T-helper 1 cell treated with Interleukin-12 subunit alpha and Interleukin-12 subunit beta and Interleukin-4 antibody, amounts not matched to agents 30 μg/mL and 1 μg/mL, for 36 hours (primary cell): ENCODE results near the gene SLC20A1.
A peak's percentile ranks its signal among the peaks of the same experiment; 100 is the strongest.
"Not testable (repeated sequence)": the region's sequence is repeated elsewhere in the genome, so short reads cannot be mapped to it uniquely, and the experiment has no call there.

Source experiments
- H3K27ac Mint-ChIP-seq: one replicate; pipeline ENCODE4 v1.8.0; 2021; ENCODE audit warnings: mild to moderate bottlenecking, mixed read lengths
- H3K27me3 Mint-ChIP-seq: one replicate; pipeline ENCODE4 v1.8.0; 2021; ENCODE audit warnings: low read depth, mixed read lengths
- H3K36me3 Mint-ChIP-seq: one replicate; pipeline ENCODE4 v1.8.0; 2021; ENCODE audit warnings: low read depth, mixed read lengths
- H3K4me1 Mint-ChIP-seq: one replicate; pipeline ENCODE4 v1.8.0; 2021; ENCODE audit warnings: low read depth, mixed read lengths
- H3K4me3 Mint-ChIP-seq: one replicate; pipeline ENCODE4 v1.8.0; 2021; ENCODE audit warnings: mild to moderate bottlenecking, moderate library complexity, mixed read lengths
- H3K9me3 Mint-ChIP-seq: one replicate; pipeline ENCODE4 v1.8.0; 2021; ENCODE audit warnings: mixed read lengths

SLC20A1 gene, protein sequence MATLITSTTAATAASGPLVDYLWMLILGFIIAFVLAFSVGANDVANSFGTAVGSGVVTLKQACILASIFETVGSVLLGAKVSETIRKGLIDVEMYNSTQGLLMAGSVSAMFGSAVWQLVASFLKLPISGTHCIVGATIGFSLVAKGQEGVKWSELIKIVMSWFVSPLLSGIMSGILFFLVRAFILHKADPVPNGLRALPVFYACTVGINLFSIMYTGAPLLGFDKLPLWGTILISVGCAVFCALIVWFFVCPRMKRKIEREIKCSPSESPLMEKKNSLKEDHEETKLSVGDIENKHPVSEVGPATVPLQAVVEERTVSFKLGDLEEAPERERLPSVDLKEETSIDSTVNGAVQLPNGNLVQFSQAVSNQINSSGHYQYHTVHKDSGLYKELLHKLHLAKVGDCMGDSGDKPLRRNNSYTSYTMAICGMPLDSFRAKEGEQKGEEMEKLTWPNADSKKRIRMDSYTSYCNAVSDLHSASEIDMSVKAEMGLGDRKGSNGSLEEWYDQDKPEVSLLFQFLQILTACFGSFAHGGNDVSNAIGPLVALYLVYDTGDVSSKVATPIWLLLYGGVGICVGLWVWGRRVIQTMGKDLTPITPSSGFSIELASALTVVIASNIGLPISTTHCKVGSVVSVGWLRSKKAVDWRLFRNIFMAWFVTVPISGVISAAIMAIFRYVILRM

DNA sequence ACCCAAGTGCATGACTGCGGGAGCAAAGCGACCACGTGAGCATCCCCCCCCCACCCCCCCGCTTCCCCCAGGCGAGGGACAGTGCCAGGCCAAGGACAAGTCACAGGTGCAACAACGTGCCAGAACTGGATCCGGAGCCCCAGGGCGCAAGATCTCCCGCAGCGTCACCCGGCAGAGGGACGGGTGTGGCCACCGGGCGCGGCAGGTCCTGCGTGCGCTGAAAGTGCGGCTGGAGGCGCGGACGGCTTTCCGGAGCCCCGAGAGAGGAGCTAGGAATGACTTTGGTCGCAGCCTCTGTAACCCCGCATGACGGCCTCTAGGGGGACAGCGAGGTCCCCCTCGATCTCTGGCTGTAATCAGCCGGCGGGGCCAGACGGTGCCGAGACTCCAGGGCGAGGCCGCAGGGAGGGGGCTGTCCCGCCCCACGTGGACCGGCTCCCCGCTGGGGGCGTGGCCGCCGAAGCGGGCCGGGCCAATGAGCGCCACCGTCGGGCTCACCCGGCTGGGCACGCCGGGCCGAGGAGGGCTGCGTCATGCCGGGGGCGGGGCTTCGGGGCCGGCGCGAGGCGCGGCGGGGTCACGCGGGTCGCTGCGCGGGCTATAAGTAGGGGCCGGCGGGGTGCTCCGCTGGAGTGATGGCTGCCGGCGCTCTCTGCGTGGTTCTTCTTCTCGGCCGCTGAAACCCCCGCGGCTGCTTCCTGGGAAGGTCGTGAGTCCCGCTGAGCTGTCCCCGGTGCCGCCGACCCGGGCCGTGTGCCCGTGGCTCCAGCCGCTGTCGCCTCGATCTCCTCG is at the start of gene SLC20A1:
SLC20A1 (plus strand) TSS at position 630 of the 792 bp plus-strand sequence. CDS start 890 bp downstream, outside the sequence.
- H3K4me1 Mint-ChIP-seq: peaks cover 65% of the 10 kb centered on the region

DNA sequence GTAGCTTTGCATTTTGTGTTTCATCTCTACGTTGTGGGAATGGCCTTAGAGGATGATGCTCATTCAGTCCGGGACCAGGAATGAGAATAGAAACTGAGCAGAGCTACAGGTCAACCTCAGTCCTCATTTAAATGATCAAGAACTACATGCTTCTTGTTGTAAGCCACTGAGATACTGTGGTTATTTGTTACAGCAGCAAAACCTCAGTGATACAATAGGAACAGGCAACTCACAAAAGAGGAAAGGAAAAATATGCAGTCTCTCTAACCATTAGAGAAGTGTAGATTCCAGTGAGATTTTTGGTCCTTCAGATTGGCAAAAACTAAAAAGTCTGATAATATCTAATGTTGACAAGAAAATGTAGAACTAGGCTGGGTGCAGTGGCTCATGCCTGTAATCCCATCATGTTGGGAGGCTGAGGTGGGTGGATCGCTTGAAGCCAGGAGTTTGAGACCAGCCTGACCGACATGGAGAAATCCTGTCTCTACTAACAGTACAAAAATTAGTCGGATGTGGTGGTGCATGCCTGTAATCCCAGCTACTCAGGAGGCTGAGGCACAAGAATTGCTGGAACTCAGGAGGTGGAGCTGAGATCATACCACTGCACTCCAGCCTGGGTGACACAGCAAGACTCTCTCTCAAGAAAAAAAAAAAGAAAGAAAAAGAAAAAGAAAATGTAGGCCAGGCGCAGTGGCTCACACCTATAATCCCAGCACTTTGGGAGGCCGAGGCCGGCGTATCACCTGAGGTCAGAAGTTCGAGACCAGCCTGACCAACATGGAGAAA is 48.0 kb upstream of the SLC20A1 start:
- Mint-ChIP-seq H3K36me3 (peaks cover 7% of the 10 kb centered on the region), H3K4me3 (no peak overlapping the region), H3K27me3 (no peaks in the 10 kb centered on the region), H3K9me3 (no peaks in the 10 kb centered on the region), H3K4me1 (peaks cover 5% of the 10 kb centered on the region), H3K27ac (no peak overlapping the region)

More for the DNA sequence above, at the start of gene SLC20A1:
- peak within 1 kb of the TSS; percentile 88 for H3K27ac Mint-ChIP-seq
- peak within 1 kb of the TSS; percentile 95 for H3K4me3 Mint-ChIP-seq
- peaks cover 51% of the 10 kb centered on the region for H3K36me3 Mint-ChIP-seq
- H3K27me3 Mint-ChIP-seq: no peaks in the 10 kb centered on the region
- no peaks in the 10 kb centered on the region for H3K9me3 Mint-ChIP-seq

DNA sequence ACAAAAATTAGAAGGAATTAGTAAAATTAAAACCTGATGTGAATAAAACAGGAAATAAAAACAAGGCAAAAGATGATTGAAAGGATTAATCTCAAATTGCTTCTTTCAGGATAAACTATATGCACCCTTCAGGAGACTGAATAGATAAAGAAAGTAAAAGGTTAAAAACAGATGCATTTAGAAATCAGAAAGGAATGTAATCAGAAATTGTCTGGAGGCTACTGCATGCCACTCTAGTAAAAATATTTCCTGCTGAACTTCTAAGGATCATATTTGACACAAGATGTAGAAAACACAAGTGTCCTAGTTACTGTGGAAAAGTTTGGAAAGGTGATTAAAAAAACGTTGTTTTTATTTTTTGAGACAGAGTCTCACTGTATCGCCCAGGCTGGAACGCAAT is 45.1 kb upstream of the SLC20A1 start:
- Mint-ChIP-seq H3K4me3 (no peak overlapping the region), H3K27ac (no peak overlapping the region), H3K27me3 (no peaks in the 10 kb centered on the region), H3K36me3 (peaks cover 2% of the 10 kb centered on the region), H3K9me3 (no peaks in the 10 kb centered on the region), H3K4me1 (peaks cover 5% of the 10 kb centered on the region)

DNA sequence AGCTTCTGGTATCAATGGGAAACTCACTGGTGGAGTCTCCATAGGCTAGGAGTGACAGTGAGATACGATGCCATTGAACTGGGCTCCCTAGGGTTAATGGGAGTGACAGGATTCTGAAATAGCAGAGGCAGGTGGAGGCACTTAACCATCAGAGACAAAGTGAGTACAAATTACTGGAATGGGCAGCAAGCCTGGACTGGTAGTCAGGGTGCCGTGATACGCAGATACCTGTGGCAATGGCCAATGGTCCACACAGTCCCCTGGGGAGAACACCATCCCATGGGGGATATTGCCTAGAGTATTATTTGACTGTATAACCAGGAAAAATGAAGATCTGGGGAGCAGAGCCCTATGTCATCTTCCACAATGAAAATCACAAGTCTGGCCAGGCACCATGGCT is 44.0 kb upstream of the SLC20A1 start:
- Mint-ChIP-seq H3K9me3 (no peaks in the 10 kb centered on the region), H3K4me3 (no peak overlapping the region)

DNA sequence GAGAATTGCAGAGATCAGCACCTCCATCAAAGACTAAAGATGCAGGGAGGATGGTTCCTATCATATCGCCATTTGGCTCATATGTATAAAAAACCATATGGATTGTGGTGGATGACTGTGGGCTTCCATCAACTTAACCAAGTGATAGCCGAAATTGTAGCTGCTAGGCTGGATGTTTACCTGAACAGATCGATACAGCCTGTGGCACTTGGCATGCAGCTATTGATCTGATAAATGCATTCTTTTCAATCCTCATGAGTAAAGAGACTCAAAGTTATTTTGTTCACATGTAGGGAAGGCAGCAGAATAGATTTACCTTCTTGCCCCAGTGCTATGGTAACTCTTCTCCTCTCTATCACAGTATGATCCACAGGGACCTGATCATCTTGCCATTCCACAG is 42.8 kb upstream of the SLC20A1 start:
- Mint-ChIP-seq H3K9me3 (no peaks in the 10 kb centered on the region), H3K4me1 (peaks cover 5% of the 10 kb centered on the region), H3K27ac (no peak overlapping the region), H3K27me3 (no peaks in the 10 kb centered on the region), H3K4me3 (no peak overlapping the region), H3K36me3 (peaks cover 2% of the 10 kb centered on the region)

More for the DNA sequence above, 44.0 kb upstream of the SLC20A1 start:
- Mint-ChIP-seq H3K36me3 (peaks cover 2% of the 10 kb centered on the region), H3K27me3 (no peaks in the 10 kb centered on the region), H3K4me1 (peaks cover 5% of the 10 kb centered on the region), H3K27ac (no peak overlapping the region)

DNA sequence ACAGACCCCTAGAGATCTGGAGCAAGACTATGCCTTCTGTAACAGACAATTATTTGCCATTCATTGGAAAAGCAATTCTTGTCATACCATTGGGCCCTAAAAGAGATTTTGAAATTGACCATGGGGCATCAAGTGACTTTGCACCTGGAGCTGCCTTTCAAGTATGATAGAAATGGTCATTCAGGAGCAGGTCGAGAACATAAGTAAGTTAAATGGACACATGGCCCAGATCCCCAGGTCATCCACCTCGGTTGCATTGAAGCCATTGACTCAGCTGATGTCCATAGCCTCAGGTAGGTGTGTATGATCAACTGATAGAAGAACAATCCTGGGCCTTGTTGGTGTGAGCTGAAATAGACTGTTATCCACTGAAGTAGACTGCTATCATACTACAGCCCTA is 42.0 kb upstream of the SLC20A1 start:
- no peak overlapping the region for H3K4me3 Mint-ChIP-seq
- H3K9me3 Mint-ChIP-seq: no peaks in the 10 kb centered on the region
- H3K27me3 Mint-ChIP-seq: no peaks in the 10 kb centered on the region
- H3K36me3 Mint-ChIP-seq: peaks cover 2% of the 10 kb centered on the region
- peaks cover 5% of the 10 kb centered on the region for H3K4me1 Mint-ChIP-seq
- H3K27ac Mint-ChIP-seq: no peak overlapping the region

DNA sequence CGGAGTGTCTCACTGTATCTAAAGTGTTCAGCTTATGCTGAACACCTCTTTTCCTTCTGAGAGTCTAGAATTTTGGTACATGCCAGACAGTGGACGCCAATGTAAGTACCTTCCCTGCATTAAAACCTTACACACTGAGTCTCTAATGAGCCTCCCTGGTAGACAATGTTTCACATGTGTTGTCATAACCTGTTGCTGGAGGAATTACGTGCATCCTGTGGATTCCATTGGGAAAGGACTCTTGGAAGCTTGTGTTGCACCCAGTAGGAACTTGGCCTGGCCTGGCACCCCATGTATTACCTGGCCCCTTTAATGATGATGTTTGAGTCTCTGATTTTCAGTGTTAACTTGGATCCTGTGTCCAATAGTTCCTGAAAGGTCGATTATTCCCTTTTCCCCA is 40.8 kb upstream of the SLC20A1 start:
- peaks cover 3% of the 10 kb centered on the region for H3K4me1 Mint-ChIP-seq
- H3K36me3 Mint-ChIP-seq: peaks cover 5% of the 10 kb centered on the region
- H3K27ac Mint-ChIP-seq: no peak overlapping the region
- no peak overlapping the region for H3K4me3 Mint-ChIP-seq
- H3K27me3 Mint-ChIP-seq: peaks cover 5% of the 10 kb centered on the region
- H3K9me3 Mint-ChIP-seq: no peaks in the 10 kb centered on the region

DNA sequence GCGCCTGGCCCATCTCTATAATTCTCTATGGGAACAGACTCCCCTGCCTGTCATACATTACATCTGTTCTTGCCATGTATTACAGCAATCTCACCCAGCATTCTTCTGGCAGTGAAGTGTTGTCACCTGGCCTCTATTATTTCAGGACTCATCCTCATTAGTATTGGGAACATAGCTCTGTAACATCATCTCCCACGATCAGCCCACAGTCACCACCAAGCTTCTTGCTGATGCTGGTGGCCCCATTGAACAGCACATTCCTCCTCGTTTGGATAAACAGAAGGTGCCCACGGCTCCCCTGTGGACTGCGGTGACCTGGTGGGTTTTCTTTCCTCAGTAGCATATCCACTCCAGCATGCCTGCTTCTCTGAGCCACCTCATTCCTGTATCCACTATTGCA is 39.8 kb upstream of the SLC20A1 start:
- H3K4me3 Mint-ChIP-seq: no peak overlapping the region
- no peak overlapping the region for H3K27ac Mint-ChIP-seq

DNA sequence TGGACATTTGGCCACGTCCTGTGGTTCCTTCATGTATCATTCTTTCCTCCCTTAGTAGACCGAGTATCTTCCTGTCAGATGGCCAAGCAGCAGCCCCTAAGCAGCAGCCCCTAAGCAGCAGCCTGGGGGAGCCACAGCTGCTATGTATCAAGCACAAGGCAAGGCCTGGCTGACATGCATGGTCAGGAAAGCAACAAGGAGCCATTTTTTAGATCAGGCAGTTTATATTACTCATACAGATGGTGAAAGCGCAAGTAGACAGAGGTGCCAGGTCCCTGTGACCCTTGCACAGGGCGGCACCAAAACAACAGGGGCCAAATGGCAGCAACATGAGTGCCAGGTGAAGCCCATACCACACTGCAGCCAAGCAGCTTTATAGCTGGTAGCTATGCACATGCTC is 39.2 kb upstream of the SLC20A1 start:
- Mint-ChIP-seq H3K9me3 (no peaks in the 10 kb centered on the region), H3K4me3 (no peak overlapping the region), H3K27ac (no peak overlapping the region), H3K36me3 (peaks cover 8% of the 10 kb centered on the region), H3K4me1 (no peaks in the 10 kb centered on the region), H3K27me3 (peaks cover 21% of the 10 kb centered on the region)

More for the DNA sequence above, 39.8 kb upstream of the SLC20A1 start:
- Mint-ChIP-seq H3K27me3 (peaks cover 15% of the 10 kb centered on the region), H3K4me1 (no peaks in the 10 kb centered on the region), H3K9me3 (no peaks in the 10 kb centered on the region), H3K36me3 (peaks cover 8% of the 10 kb centered on the region)

DNA sequence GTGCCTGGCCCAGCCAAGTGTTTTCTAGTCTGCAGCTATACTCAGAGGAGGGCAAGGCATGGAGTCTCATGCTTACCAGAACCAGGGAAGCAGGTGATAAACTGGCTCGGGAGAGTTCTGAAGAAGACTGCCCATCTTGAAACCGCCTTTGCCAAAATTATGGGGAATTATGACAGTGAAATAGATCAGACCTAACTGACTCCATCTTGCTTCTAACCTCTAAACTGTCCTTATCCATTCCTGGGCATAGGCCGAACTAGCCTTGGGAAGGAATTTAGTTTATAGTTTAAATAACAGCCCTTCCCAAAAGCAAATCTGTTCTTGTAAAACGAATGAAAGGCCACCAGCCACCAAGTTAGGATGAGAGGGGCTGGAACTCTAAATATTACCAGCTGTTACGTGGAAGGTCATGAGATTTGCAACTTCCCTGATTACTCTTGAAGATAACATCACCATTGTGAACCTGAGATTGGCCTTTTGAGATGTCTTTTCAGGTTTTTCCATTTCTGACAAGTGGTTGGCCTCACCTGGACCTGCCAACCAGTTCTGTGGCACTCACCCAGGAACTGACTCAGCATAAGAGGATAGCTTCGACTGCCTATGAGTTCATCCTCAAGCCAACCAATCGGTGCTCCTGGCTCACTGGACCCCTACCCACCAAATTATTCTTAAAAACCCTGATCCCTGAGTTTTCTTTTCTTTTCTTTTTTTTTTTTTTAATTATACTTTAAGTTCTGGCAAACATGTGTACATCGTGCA is 37.9 kb upstream of the SLC20A1 start:
- Mint-ChIP-seq H3K36me3 (peaks cover 11% of the 10 kb centered on the region), H3K4me1 (no peaks in the 10 kb centered on the region), H3K27ac (no peak overlapping the region), H3K27me3 (peaks cover 31% of the 10 kb centered on the region), H3K4me3 (no peak overlapping the region), H3K9me3 (no peaks in the 10 kb centered on the region)

DNA sequence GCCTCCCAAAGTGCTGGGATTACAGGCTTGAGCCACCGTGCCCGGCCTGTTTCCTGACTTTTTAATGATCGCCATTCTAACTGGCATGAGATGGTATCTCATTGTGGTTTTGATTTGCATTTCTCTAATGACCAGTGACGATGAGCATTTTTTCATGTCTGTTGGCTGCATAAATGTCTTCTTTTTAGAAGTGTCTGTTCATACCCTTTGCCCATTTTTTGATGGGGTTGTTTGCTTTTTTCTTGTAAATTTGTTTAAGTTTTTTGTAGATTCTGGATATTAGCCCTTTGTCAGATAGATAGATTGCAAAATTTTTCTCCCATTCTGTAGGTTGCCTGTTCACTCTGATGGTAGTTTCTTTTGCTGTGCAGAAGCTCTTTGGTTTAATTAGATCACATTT is 36.4 kb upstream of the SLC20A1 start:
- H3K4me3 Mint-ChIP-seq, H3K27ac Mint-ChIP-seq, H3K9me3 Mint-ChIP-seq, H3K4me1 Mint-ChIP-seq: not testable (repeated sequence)
- Mint-ChIP-seq H3K27me3 (peaks cover 43% of the 10 kb centered on the region), H3K36me3 (peaks cover 11% of the 10 kb centered on the region)

DNA sequence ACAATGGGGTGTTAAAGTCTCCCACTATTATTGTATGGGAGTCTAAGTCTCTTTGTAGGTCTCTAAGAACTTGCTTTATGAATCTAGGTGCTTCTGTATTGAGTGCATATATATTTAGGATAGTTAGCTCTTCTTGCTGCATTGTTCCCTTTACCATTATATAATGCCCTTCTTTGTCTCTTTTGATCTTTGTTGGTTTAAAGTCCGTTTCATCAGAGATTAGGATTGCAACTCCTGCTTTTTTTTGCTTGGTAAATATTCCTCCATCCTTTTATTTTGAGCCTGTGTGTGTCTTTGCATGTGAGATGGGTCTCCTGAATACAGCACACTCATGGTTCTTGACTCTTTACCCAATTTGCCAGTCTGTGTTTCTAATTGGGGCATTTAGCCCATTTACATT is 33.5 kb upstream of the SLC20A1 start:
- not testable (repeated sequence) for H3K4me3 Mint-ChIP-seq, H3K4me1 Mint-ChIP-seq, H3K27ac Mint-ChIP-seq, H3K9me3 Mint-ChIP-seq
- peaks cover 43% of the 10 kb centered on the region for H3K27me3 Mint-ChIP-seq
- peaks cover 11% of the 10 kb centered on the region for H3K36me3 Mint-ChIP-seq

DNA sequence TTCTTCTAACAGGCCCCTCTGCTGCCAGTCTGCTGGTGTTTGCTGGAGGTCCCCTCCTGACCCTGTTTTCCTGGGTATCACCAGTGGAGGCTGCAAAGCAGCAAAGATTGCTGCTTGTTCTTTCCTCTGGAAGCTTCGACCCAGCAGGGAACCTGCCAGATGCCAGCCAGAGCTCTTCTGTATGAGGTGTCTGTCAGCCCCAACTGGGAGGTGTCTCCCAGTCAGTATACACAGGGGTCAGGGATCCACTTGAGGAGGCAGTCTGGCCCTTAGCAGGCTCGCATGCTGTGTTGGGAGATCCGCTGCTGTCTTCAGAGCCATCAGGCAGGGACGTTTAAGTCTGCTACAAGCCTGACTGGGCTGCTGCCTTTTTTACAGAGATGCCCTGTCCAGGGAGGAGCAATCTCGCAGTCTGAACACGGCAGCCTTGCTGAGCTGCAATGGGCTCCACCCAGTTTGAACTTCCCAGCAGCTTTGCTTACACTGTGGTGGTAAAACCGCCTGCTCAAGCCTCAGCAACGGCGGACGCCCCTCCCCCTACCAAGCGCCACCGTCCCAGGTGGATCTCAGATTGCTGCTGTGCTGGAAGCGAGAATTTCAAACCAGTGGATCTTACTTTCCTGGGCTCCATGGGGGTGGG is 31.4 kb upstream of the SLC20A1 start:
- H3K4me1 Mint-ChIP-seq: no peaks in the 10 kb centered on the region
- no peak overlapping the region for H3K27ac Mint-ChIP-seq
- no peak overlapping the region for H3K4me3 Mint-ChIP-seq

More for the DNA sequence above, 31.4 kb upstream of the SLC20A1 start:
- Mint-ChIP-seq H3K36me3 (peaks cover 11% of the 10 kb centered on the region), H3K27me3 (peaks cover 43% of the 10 kb centered on the region), H3K9me3 (no peaks in the 10 kb centered on the region)
